Cardiac muscle cell (in vitro differentiated cells and primary cell): ENCODE results near the gene RFX5. TPM values are rescaled to one million over a fixed set of nuclear protein-coding genes. Genes with fewer than 3 reads are reported as not detected.
A peak's percentile ranks its signal among the peaks of the same experiment; 100 is the strongest.

ENCODE experiments used
- DNase-seq, 2 donors: peaks; one replicate each; pipeline versions ENCODE4 v3.0.0 to v3.0.0-alpha.2; 2010 to 2017; ENCODE audit warnings: low read depth in 1 of 2, low spot score in 1 of 2
- H3K27ac ChIP-seq: fragments of 200-600 bp; sonication (generic); 2 replicates; pipeline ENCODE4 v1.5.1; 2016
- H3K27me3 ChIP-seq: fragments of 200-600 bp; sonication (generic); 2 replicates; pipeline ENCODE4 v1.6.0; 2016; ENCODE audit warnings: control low read depth
- H3K36me3 ChIP-seq: fragments of 200-600 bp; sonication (generic); 2 replicates; pipeline ENCODE4 v1.5.1; 2016; ENCODE audit warnings: control low read depth
- H3K4me1 ChIP-seq: fragments of 200-600 bp; sonication (generic); 2 replicates; pipeline ENCODE4 v1.8.1; 2017; ENCODE audit warnings: low read depth, mild to moderate bottlenecking, mixed run types
- H3K4me3 ChIP-seq: fragments of 200-600 bp; sonication (generic); 2 replicates; pipeline ENCODE4 v1.5.1; 2016; ENCODE audit warnings: mild to moderate bottlenecking
- H3K9me3 ChIP-seq: fragments of 200-600 bp; sonication (generic); 2 replicates; pipeline ENCODE4 v1.5.1; 2017; ENCODE audit warnings: low read depth, mild to moderate bottlenecking, control low read depth
- polyA plus RNA-seq: library from polyadenylated mRNA; unstranded; fragments of >200 nt; fragmentation: Nextera tagmentation; extraction: Ambion mirVana; gene quantifications from 2 replicates; pipeline ENCODE4 v1.2.1, GENCODE V29; 2016
- total RNA-seq: library from RNA; depleted of rRNA; stranded (reverse); fragments of >200 nt; gene quantifications from 2 replicates; pipeline ENCODE4 v1.2.3, GENCODE V29; 2016
- TF ChIP-seq, protein P1 (sequence below): IDR thresholded peaks from 2 replicates; pipeline ENCODE4 v1.5.1; 2012; ENCODE audit warnings: low read depth, mild to moderate bottlenecking, low read length

RFX5 gene
- total and polyA plus RNA-seq, 2 experiments from 2014 or later = 52.4 to 87.2 TPM

DNA sequence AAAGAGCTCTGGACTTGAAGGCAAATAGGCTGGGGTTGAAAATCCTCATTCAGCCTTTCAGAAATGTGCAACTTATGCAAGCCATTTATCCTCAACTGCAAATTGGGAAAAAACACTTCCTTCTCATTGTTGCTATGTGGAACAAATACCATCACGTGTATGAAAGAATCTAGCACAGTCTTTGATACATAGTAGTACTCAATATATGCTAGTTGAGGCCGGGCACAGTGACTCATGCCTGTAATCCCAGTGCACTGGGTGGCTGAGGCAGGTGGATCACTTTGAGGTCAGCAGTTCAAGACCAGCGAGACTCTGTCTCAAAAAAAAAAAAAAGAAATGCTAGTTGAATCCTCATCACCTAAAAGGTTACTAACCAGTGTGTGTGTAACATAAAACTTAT lies 28.1 kb downstream of the RFX5 start:
- Histone ChIP-seq H3K9me3 (no peaks in the 10 kb centered on the region), H3K36me3 (peaks cover 7% of the 10 kb centered on the region), H3K4me1 (no peaks in the 10 kb centered on the region), H3K4me3 (no peak overlapping the region), H3K27me3 (no peaks in the 10 kb centered on the region), H3K27ac (no peak overlapping the region)
- TF ChIP-seq, protein P1, sequence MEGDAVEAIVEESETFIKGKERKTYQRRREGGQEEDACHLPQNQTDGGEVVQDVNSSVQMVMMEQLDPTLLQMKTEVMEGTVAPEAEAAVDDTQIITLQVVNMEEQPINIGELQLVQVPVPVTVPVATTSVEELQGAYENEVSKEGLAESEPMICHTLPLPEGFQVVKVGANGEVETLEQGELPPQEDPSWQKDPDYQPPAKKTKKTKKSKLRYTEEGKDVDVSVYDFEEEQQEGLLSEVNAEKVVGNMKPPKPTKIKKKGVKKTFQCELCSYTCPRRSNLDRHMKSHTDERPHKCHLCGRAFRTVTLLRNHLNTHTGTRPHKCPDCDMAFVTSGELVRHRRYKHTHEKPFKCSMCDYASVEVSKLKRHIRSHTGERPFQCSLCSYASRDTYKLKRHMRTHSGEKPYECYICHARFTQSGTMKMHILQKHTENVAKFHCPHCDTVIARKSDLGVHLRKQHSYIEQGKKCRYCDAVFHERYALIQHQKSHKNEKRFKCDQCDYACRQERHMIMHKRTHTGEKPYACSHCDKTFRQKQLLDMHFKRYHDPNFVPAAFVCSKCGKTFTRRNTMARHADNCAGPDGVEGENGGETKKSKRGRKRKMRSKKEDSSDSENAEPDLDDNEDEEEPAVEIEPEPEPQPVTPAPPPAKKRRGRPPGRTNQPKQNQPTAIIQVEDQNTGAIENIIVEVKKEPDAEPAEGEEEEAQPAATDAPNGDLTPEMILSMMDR = no peak
- DNase-seq = no peak

- H3K27ac ChIP-seq = no peak overlapping the region
These were observed 31.4 kb downstream of the RFX5 start for GRCh38 chr1:151315565-151316235.

GRCh38 chr1:151314137-151314875 lies 32.7 kb downstream of the RFX5 start:
- H3K27me3 ChIP-seq = no peaks in the 10 kb centered on the region
- no peak overlapping the region for H3K27ac ChIP-seq
- TF ChIP-seq, protein P1 = no peak
- DNase-seq = peak in 1 of 2 donors; percentile 91
- peaks cover 14% of the 10 kb centered on the region for H3K36me3 ChIP-seq
- H3K9me3 ChIP-seq = no peaks in the 10 kb centered on the region
- no peak overlapping the region for H3K4me3 ChIP-seq
- no peaks in the 10 kb centered on the region for H3K4me1 ChIP-seq

More at GRCh38 chr1:151315565-151316235, 31.4 kb downstream of the RFX5 start:
- Histone ChIP-seq H3K4me1 (no peaks in the 10 kb centered on the region), H3K9me3 (no peaks in the 10 kb centered on the region), H3K36me3 (peaks cover 14% of the 10 kb centered on the region), H3K27me3 (no peaks in the 10 kb centered on the region), H3K4me3 (no peak overlapping the region)
- TF ChIP-seq, protein P1 = no peak
- DNase-seq = no peak

- H3K9me3 ChIP-seq = no peaks in the 10 kb centered on the region
- H3K4me3 ChIP-seq = no peak overlapping the region
- DNase-seq = peak in 1 of 2 donors; percentile 37
- no peaks in the 10 kb centered on the region for H3K27me3 ChIP-seq
- no peaks in the 10 kb centered on the region for H3K4me1 ChIP-seq
- H3K27ac ChIP-seq = no peak overlapping the region
- TF ChIP-seq, protein P1 = no peak
- peaks cover 14% of the 10 kb centered on the region for H3K36me3 ChIP-seq
These were observed 33.6 kb downstream of the RFX5 start for GRCh38 chr1:151313501-151313900.

- DNase-seq = no peak
- TF ChIP-seq, protein P1 = no peak
- no peaks in the 10 kb centered on the region for H3K9me3 ChIP-seq
- no peaks in the 10 kb centered on the region for H3K4me1 ChIP-seq
- H3K36me3 ChIP-seq = peaks cover 16% of the 10 kb centered on the region
- no peaks in the 10 kb centered on the region for H3K27me3 ChIP-seq
- H3K4me3 ChIP-seq = no peak overlapping the region
- H3K27ac ChIP-seq = no peak overlapping the region
These were observed 34.2 kb downstream of the RFX5 start for GRCh38 chr1:151312826-151313225.
